ENCODE data around the gene PIGO. TPM values are rescaled to one million over a fixed set of nuclear protein-coding genes. Genes with fewer than 3 reads are reported as not detected.

Gene PIGO
- polyA plus RNA-seq, 4 donors: 30.9 to 38.3 (median 33.4) TPM

DNA sequence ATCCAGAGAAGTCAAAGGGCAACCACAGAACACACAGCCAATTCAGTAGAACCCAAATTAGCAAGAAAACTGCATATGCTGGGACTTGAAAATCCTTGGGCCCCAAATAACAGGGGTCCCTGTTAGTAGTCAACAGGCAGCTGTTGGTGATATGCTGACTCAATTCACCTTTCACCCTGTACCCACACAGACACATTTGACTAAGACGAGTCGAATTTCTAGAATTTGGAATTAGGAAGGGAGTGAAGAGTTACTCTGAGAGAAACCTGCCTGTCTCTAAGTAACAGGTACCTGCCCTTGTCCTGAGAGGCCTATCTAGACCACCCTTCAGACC lies 23.1 kb downstream of the PIGO start:
- no peak for DNase-seq (ENCODE audit: low read depth in 4 of 4, low spot score in 3 of 4)

DNA sequence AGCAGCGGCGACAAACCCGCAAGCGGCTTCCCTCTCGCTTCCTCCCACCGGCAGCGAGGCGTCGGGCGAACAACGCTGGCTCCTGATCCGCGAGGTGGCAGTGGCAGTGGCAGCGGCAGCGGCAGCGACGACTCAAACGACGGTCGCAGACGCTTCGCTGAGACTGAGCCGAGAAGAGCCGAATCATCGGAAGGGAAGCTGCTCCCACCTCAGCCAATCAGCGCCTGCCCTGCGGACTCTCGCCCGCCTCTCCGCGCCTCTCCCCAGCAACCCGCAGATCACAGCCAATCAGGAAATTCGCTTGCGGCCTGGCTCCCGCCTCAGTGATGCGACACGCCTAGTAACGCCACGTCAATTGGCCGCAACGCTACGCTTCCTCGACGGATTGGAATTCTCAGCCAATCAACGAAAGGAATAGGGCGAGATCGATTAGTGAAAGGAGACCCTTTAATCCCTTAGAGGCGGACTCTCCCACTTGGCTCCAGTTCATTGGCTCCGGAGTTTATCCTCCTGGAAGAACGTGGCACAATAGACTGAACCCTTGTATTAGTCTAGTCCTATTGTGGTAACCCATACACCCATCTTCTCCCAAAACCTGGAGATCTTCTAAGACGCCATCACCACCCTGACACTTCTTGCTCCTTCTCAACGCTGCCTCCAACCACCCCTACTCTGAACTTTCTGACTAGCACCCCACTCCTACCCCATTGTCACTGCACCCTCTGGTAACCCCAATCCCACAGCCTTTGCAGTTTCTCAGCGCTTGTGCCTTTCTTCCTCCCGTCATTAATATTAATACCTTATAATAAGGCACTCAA lies 23.7 kb downstream of the PIGO start, which contains the start of gene VCP:
Gene VCP (minus strand): TSS at position 165 of the 818 bp plus-strand sequence. CDS start 272 bp downstream, outside the sequence.
- DNase-seq (ENCODE audit: low read depth in 4 of 4, low spot score in 3 of 4): peak; percentile 91 to 97 (median 94)

DNA sequence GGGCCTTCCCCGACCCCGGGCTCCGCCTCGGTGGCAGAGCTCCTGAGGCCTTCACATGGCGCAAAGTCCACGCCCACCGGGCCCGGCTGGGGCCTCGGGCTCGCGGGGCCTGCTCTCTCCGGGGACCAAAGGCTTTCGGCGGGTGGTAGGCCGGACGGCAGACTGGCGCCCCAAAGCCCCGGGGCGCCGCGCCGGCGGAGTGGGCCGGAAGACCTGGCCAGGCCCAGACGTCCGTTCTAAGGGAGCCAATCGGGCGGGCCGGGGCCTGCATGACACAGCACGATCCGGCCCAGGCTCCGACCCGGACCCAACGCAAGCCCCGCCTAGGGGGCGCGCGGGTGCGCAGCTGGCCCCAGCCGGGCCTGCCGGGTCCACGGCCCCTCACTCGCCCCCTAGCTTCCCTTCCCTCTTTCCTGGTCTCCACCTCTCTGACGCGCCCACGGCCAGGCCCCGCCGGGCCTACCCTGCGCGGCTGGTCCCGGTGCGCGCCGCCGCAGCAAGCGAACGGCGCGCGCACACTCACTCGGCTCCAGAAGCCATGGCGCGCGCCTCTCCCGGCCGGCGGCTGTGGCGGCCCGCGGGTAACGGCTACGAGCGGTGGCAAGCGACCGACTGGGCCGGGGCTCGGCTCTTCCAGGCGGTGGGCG lies 24.5 kb downstream of the PIGO start:
- peak; percentile 63 to 73 (median 68) for DNase-seq (ENCODE audit: low read depth in 4 of 4, low spot score in 3 of 4)

DNA sequence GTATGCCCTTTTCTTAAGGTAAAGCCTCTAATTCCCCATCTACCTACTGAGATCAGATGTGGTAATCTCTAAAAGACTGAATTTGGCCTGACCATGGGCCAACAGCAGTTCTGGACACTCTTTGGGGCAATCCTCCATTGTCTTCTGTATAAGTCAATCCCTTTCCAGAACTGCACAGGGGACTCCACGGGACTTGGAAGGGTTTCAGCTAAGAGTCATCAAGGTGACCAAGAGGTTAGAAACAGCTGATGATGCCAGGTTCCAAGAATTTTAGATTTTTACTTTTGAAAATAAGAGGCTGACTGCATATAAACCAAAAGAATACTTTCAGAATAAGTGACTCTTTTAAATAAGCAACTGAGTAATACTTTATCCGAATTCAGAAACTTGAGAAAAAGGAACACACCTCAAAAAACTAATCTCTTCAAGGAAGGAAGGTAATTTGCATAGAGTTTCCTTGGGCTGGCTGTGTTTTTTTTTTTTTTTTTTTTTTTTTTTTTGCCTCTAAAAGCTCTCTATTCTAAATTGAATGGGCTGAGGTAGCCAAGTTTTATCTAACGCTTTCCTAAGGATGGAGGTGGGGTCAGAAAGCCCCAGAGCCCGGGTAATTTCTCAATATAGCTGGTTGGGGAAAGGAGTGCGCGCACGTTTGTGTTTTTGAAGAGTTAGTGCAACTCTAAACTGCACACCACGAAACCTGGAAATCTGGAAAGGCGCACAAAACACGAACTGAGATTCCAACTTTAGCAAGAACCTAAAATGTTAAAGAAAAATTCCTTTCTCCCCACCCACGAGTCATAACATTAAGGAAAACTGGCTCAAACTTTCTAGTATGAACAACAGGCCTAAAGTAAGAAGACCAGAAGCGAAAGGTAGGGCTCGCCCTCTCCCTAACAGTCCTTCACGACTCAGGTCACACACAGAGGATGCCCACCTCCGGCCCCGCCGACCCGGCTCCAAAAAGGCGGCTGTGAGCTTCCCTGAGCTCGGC lies 25.3 kb downstream of the PIGO start:
- DNase-seq (ENCODE audit: low read depth in 4 of 4, low spot score in 3 of 4): no peak

DNA sequence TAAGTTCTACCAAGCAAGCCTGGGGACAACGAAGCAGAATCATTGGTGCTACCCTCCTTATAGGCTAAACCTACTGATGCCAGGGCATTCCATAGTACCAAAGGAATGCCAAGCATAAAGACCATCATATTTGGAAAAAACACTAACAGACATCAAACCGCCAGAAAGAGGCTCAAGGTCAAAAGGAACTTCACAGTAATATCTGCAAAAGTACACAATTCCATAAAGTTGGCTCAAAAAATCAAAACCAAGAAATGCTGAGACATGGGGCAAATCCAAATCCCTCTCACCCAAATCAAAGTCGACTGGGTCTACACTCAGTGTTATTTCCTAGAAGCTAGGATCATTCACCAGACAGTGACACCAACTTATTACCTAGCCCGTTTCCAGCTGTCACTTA lies 27.4 kb downstream of the PIGO start:
- no peak for DNase-seq (ENCODE audit: low read depth in 4 of 4, low spot score in 3 of 4)

DNA sequence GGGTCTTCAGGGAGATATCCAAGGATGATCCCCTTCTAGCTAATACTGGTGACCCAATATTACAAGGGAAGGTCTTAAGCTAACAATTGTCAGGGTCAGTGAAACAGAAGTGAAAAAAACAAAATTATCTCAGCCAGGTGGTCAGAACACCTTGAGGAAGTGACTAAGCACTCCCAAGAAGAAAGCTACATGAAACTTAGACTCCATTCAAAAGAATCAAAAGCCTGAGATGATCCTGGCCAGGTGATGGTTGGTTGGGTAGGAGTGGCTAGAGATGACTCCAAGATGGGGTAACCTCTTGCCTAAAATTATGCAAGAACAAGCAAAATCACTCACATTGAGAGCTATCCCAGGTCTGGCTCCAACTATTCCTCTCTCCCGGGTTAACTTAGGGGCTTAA lies 29.3 kb downstream of the PIGO start:
- DNase-seq (ENCODE audit: low read depth in 4 of 4, low spot score in 3 of 4): no peak

DNA sequence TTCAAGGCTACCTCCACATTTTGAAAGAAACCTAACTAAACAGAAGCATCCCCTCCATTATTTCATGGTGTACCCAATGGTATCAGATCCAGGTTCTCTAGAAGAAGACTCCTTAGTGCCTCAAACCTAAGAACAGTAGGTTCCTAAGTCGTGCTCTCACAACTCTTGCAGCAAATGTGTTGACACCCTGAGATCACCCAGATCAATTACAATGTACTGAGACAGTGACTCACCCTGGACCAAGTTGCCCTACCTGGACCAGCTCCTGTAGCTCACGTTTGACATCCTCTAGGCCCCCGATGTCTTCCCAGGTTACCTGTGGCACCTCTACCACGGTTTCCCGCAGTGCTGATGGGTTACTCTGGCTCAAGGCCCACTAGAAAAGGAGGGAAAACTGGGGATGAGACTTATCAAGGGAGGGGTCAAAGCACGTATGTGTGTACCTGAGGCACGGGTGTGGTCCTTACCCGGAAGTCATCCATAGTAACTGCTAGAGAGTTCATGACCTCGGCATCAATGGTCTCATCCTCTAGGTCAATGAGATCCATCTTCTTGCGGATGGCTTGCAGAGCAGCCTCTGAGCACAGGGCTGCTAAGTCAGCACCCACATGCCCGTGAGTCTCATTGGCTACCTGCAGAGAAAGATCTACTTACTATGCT lies 35.7 kb downstream of the PIGO start:
- DNase-seq (ENCODE audit: low read depth in 4 of 4, low spot score in 3 of 4): no peak

DNA sequence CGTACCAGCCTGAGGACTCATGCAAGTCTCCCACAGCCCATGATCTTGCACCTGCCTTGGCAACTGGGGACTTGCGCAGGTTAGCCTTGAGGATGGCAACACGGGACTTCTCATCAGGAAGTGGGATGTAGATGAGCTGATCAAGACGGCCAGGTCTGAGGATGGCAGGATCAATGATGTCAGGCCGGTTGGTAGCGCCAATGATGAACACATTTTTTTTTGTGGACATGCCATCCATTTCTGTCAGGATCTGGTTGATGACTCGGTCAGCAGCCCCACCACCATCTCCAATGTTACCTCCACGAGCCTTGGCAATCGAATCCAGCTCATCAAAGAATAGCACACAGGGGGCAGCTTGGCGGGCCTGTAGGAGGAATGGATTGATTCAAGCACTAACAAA lies 37.0 kb downstream of the PIGO start:
- DNase-seq (ENCODE audit: low read depth in 4 of 4, low spot score in 3 of 4): no peak

DNA sequence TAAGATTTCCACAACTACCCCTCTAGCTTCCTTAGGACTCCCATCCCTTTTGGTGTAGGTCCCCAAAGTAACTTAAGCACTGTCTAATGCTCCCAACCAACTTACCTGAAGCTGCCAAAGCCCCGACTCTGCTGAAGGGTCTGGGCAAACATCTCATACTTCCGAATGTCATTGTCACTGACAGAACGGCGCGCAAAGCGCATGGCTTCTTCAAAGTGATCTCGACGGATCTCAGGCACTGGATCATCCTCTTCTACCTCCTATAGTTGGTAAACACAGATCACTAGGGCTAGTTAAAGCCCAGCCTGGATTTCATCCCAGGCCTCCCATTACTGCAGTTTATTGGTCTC lies 39.1 kb downstream of the PIGO start:
- DNase-seq (ENCODE audit: low read depth in 4 of 4, low spot score in 3 of 4): no peak

DNA sequence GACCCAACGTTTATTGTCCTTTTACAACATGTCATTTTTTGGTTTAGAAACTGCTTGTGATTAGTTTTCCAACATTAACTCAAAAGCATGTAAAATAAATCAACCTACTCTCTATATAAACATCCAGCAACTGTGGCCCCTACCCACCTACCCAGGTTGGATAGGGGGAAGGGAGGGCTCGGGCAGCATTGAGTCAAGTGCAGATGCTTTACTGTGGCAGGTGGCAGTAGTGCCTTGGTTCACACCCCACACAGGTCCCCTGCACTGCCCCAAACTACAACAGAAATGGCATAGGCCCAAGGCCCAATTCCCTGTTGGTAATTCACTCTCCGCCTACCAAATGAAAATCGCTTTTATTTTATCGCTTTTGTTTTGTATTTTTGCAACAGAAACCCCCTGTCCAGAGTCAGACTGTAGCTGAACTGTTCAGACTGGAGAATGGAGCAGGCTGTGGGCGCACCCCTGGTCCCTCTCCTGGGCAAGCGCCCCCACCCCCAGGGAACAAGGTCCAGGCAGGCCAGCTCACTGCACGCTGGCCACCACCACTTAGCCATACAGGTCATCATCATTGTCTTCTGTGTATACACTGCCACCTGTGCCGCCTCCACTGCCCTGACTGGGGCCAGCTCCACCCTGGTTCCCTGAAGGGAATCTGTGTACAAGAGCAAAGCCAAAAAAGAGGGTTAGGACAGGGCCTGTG lies 39.7 kb downstream of the PIGO start:
- DNase-seq (ENCODE audit: low read depth in 4 of 4, low spot score in 3 of 4): no peak

DNA sequence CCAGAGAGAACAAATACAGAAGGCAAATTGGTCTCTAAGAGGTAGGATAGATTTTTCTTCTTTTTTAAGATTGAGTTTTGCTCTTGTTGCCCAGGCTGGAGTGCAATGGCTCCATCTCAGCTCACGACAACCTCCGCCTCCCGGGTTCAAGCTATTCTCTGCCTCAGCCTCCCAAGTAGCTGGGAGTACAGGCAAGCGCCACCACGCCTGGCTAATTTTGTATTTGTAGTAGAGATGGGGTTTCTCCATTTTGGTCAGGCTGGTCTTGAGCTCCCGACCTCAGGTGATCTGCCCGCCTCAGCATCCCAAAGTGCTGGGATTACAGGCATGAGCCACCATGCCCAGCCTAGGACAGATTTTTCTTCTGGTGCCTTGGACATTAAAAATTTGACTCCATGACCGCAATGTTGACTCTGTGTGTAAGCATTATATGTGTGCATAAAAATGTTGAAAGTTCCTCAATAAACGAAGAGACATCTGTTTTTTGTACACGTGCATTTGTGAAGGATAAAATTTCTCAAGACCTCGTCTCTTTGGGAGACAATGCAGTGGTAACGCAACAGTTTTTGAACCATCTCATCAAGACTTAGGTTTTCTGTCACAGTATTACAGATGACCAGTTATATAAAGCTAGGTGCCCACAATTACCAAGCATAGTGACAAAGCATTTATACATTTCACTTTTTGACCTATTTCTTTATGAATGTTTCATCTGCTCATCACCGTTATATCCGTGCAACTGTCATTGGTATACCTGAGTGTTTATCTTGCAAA lies 41.3 kb downstream of the PIGO start:
- DNase-seq (ENCODE audit: low read depth in 4 of 4, low spot score in 3 of 4): no peak

DNA sequence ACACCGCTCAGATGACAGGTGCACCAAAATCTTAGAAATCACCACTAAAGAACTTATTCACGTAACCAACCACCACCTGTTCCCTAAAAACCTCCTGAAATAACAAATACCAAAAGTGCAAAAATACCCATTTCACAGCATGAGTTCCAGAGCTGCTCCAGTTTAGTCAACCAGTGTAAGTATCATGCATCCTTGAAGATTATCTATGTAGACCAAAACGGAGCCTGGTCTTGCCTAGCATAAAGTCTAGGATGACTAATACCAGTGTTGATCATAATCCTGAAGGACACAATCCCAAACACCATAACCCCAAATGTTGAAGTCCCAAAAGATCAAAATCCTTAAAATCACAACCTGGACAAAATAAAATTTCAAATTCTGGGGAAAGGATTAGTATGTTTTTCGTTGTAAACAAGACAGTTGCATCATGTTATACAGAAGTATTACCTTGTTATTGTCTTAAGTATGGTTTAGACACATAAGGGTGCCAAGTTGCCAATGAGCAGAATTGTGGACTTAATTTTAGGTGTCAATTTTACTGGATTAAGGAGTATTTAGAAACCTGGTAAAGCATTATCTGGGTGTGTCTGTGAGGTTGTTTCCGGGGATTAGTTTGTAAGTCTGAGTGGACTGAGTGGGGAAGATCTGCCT lies 42.1 kb downstream of the PIGO start:
- no peak for DNase-seq (ENCODE audit: low read depth in 4 of 4, low spot score in 3 of 4)

DNA sequence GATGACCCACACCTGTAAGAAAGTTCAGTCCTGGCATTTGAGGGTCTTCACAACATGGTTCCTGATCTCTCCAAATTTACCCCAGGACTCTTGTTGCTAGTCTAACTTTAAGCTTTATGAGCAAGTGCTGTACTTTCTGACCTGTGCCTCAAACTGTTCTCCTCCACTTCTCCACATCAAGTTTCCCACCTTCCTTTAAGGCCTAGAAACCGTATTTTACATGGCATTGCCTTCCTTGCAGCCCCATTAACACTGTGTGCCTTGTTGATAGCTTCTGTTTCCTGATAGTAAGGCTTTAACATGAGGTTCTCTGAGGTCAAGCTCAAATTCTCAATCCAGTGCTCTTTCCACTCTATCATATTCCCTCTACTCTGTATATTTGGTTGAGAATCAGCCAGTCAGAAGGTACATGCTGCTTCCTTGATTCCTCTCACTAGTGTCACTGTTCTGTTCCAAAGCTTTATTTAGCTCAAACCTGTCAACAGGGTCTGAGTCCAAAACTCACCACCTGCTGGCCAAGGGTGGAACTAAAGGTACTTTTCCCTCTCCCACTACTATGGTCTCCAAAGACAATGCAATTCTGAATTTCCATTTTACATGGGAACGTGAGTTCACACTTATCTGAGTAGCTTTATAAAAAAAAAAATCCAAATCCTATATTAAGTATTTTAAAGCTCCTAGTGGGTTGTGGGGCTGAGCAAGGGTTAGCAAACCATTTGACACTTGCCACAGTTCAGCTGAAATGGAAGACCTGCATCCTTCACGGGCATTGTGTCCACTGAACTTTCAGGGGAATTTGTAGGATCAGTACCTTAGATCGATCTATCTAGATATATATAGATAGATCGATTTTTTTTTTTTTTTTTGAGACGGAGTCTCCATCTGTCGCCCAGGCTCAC lies 45.1 kb downstream of the PIGO start:
- DNase-seq (ENCODE audit: low read depth in 4 of 4, low spot score in 3 of 4): no peak

DNA sequence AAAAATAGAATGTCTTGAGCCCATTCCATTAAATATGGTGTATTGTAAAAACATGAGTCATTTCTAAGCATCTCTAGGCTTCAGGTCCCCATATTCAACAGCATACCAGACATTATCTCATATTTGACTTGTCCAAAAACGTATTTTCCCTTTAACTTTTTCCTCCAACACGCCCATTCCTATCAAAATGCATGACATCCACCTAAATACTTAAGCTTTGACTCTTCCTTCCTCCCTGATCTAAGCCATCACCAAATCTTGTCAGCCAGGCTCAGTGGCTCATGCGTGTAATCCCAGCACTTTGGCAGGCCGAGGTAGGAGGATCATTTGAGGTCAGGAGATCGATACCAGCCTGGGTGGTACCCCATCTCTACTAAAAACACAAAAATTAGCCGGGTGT lies 47.9 kb downstream of the PIGO start:
- no peak for DNase-seq (ENCODE audit: low read depth in 4 of 4, low spot score in 3 of 4)

DNA sequence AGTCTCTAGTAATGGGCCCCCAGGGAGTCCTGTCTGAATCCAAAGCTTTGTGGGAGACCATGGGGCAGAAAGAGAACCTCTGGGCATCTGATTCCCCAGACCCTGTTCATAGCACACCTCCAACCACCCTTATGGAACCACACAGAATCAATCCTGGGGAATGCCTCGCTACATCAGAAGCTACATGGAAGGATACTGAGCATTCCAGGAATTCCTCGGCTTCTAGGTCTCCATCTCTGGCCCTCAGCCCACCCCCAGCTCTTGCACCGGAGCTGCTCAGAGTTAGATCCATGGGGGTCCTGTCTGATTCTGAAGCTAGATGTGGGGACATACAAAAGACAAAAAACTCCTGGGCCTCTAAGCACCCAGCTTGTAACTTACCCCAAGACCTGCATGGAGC lies 52.3 kb downstream of the PIGO start:
- no peak for DNase-seq (ENCODE audit: low read depth in 4 of 4, low spot score in 3 of 4)

DNA sequence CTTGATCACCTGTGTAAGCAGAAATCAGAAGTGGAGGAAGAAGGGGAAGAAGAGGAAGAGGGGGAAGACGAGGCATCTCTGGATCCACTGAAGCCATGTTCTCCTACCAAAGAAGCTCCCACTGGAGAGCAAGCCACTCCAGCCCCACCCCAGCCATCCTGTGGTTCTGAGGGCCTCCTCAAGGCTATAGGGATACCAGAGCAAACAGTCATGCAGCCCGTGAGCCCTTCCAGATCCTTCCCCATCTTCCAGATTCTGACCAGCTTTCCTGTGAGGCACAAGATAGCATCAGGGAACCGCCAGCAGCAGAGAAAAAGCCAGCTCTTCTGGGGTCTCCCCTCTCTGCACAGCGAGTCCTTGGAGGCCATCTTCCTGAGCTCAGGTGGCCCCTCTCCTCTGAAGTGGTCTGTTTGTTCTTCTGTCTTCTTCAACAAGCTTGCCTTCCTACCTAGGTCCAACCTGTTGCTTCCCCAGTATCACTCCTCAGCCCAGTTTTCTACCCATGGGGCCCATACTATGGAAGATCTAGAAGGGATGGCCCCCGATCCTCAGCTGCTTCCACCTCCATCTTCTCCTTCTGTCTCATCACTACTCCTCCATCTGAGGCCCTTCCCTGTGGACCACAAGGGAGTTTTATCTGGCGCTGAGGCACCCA lies 53.4 kb downstream of the PIGO start:
- DNase-seq (ENCODE audit: low read depth in 4 of 4, low spot score in 3 of 4): no peak

DNA sequence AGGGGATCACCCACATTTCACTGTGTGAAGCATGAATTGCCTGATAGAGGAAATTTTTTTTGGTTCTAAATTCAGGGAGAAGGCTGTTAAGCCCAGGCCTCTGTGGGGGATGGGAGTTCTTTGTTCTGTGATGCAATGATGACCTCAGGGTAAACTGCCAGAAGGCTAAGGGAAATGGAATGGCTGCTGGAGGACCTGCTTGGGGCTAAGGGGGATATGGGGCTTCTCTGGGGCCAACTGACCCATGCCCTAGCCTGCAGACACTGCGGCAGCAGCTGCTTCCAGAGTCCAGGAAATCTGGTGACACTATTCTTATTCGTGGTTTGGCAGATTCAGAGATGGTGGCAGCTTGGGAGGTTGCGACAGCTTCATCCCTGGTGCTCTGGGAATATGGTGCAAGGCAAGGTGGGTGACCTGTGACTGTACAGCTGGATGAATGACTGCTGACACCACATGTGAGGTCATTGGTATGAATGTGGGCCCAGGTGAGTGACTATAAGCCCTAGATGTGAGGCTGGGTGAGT lies 54.2 kb downstream of the PIGO start:
- DNase-seq (ENCODE audit: low read depth in 4 of 4, low spot score in 3 of 4): no peak
